Fibroblast of skin of scalp (primary cell): ENCODE measurements around the gene MAP3K13.
A peak's percentile ranks its signal among the peaks of the same experiment; 100 is the strongest.
"Not testable (repeated sequence)": the region's sequence is repeated elsewhere in the genome, so short reads cannot be mapped to it uniquely, and the experiment has no call there.

Experiments used
- DNase-seq: peaks from one replicate; pipeline ENCODE4 v3.0.0-alpha.2; 2013

The MAP3K13 gene

GRCh38 chr3:185341616-185342458 lies 21.1 kb upstream of the MAP3K13 start:
- DNase-seq, result no peak

DNA sequence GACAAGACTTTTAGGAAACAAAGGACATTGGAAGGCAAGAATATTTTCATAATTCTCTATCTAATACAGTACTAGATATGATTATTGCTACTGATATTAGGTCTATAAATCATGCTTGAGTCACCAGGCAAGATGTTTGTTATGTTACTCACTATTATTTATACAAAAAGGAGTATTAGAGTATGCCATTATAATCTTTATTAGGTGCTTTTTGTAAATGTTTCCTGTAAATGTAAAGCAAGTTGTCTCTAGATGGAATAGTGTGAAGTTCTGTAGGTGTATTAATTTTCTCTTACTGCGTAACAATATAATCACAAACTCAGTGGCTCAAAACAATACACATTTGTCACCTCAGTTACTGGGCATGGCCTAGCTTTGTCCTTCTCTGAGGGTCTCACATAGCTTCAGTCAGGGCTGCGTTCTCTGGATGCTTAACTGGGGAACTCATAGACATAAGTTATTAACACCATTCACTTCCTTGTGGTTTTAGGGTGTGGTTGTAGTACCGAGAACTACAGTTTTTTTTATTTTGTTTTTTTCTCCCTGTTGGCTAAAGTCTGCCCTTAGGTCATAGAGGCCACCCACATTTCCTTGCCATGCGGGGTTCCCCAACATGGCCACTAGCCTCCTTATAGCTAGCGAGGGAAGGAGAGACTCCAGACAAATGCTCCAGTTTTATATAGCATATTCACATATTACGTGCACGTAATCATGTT lies 20.3 kb upstream of the MAP3K13 start:
- DNase-seq, result no peak

DNA sequence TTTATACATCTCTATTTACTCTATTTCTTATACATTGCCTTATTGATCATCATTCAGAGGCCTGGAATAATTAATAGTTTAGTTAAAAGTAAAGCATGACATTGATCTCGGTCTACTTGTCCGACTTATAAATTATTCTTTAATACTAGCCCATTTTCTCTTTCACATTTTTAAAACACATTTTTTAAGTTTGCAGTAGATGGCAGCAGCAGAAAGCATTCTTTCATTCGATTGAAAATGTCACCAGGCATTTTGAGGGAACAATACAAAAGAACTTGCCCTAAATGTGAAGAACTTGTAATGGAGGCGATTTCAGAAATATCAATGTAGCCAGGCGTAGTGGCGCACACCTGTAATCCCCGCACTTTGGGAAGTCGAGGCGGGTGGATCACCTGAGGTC lies 15.5 kb upstream of the MAP3K13 start:
- DNase-seq, result no peak

DNA sequence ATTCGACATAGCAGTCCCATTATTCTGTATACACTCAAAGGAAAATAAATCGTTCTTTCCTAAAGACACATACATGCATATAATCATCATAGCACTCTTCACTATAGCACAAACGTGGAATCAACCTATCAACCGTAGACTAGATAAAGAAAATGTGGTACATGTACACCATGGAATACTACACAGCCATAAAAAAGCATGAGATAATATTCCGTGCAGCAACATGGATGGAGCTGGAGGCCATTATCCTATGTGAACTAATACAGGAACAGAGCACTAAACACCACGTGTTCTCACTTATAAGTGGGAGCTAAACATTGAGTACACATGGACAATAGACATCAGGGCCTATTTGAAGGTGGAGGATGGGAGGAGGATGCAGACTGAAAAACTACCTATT lies 12.1 kb upstream of the MAP3K13 start:
- no peak for DNase-seq

DNA sequence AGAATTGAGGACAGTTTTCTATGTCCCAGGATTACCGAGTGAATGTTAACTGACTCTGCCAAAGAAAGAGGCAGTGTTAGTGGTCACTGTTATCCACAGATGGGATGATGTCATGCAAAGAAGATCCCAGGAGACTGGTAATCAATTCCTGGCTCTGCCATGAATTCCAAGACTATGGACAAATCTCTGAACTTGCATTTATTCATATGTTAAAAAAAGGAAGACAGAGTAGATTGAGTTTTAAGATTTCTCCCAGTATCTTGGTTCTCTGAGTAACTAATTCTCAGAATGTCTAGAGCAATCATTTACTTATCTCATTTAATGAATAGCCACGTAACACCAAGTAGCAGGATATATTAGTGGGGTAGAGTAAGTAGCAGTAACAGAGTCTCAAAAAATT lies 11.5 kb upstream of the MAP3K13 start:
- DNase-seq, result peak; percentile 33

DNA sequence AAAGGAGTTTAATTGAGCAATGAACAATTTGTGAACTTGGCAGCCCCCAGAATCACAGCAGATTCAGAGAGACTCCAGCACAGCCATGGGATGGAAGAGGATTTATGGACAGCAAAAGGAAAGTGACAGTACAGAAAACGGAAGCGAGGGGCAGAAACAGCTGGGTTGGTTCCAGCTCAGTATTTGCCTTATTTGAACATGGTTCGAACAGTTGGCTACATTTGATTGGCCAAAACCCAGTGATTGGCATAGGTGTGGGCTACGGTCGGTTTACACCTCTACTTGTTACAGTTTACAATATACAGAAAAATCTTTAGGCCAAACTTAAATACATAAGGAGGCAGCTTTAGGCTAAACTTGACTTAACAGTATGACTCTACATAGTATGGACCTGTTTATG lies 9.7 kb upstream of the MAP3K13 start:
- no peak for DNase-seq

DNA sequence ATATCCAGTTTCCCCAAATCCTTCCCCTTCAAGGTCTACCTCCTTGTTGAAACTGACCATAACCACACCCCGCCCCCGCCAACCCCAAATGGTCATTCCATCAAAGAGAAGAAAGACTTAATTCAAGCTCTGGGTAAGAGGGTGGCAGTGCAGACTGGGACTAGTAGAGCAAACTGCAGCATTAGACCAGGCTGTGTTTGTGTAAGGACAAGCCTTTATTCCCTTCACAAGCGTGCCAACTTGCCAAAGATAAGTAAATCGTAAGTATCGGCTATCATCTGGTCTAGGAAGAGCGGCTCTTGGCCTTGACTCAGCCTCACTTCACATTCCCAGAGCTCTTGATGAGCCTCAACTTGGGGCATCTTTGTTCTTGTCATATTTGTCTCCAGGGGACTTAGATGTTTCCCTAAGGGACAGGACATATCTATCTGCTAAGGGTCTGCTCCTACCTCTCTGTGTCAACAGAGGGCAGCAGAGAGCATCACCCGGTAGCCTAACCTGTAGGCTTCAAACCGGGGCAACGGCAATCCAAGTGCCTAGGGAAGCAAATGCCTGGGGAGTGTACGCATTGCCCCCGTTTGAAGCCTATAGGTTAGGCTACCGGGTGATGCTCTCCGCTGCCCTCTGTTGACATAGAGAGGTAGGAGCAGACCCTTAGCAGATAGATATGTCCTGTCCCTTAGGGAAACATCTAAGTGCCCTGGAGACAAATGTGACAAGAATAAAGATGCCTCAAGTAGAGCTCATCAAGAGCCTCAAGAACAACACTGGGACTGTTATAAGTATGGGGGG lies 8.9 kb upstream of the MAP3K13 start:
- DNase-seq, result peak; percentile 54

DNA sequence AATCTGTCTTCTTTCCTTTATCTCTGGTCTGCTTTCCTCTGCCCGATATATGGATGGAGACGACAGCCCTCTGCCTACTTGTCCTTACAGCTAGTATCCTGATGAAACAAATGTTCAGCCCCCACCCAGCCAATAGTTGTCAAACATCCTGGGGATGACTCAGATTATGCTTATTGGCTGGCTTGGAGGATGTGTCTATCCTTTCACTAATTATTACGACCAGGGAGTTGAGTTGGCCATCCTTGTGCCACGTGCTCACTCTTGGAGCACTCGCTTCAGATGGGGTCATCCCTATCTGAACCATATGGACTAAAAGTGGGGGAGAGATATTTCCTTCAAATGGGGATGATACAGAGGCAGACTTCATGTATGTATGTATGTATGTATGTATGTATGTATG lies 6.4 kb upstream of the MAP3K13 start:
- DNase-seq, result no peak

DNA sequence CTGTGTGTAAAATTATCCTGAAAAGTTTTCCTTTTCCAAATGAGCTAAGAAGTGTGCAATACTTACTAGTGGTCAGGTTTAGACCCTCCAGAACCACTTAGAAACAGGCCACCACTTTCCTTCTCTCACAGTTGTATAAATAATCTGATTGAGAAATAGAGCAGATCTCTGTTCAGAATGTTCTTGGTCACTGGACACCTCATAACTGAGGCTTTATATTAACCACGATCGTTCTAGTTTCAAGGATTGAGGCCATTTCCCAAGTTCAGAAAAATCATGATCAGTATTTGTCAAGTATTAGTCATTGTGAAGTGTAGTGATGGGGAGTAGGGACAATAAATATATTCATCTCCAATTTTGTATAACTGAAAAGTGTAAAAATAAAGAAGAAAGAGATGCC lies 1.0 kb upstream of the MAP3K13 start:
- peak; percentile 35 for DNase-seq

DNA sequence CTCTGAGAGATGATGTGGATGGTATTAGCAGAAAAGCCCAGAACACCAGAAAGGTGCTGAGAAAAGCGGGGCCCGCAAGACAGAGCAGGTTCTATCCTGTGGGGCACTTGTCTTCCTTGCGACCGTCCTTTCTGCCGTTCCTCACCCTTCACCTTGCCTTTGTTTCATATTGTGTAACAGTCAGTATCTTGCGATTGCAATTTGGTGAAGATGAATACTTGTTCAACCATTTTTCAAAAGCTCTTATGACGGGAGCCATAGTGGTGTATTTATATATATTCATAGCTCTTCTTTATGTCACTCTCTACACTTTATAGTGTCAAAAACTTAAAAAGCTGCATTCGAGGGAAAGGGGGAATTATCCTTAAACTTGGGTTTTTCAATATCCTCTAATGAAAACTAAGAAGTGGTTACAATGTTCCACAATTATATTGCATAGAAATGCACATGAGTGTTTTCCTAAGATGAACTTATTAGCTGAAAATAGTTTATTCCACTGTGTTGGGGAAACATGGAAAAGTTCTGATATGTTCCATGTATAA lies 797 bp downstream of the MAP3K13 start:
- DNase-seq, result no peak

GRCh38 chr3:185365291-185366073 lies 2.5 kb downstream of the MAP3K13 start:
- DNase-seq, result no peak

DNA sequence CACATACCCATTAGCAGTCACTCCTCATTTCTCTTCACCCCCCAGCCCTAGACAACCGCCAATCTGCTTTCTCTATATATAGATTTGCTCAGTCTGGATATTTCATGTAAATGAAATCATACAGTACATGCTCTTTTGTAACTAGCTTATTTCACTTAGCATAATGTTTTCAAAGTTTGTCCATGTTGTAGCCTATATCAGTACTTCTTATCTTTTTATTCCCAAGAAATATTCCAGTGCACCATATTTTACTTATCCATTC lies 3.1 kb downstream of the MAP3K13 start:
- no peak for DNase-seq

GRCh38 chr3:185366913-185367312 lies 4.0 kb downstream of the MAP3K13 start:
- no peak for DNase-seq

DNA sequence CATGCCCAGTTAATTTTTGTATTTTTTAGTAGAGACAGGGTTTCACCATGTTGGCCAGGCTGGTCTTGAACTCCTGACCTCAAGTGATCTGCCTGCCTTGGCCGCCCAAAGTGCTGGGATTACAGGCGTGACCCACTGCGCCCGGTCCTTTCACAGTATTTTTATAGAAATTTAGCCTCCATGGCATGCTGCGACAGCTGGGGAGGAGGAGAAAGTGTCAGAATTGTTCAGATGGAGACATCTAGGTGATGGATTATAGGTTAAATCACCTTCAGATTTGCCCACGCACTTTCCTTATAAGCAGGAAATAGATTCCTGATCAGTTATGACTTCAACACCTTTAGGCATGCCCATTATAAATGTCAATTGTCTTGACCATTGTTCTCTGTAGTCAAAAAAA lies 7.4 kb downstream of the MAP3K13 start:
- not testable (repeated sequence) for DNase-seq

DNA sequence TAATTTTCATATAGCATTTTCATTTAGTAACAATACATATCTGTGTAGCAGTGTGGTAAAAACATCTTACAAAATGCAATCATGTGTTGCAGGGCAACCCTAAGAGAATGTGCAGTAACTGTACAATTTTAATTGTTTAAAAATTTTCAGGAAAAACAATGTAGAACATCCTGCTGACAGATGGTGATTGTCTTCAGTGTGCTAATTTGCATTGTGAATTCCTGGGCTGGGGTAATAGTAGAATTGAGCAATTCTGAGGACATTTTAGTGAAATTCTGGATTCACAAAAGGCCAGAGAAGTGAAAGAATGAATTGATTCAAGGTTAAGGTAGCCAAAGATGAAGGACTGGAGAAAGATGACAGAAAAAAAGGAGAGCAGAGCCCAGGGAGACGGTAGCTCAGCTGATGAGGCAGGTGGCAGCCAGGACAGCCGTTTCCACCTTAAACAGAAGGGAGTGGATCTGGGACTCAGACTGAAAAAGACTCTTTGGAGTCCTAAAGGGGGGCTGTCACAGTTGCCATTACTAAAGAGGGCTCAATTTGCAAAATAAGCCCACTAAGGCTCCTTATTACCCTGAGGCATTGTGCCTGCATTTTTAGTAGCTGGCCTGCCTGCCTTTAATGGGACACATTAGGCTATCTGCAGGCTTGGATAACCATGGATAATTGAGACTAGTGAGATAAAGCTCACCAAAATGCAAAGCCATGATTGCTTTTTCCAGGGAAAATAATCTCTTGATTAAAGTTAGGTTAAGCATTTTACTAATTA lies 8.6 kb downstream of the MAP3K13 start:
- DNase-seq, result no peak

GRCh38 chr3:185381320-185382058 lies 18.6 kb downstream of the MAP3K13 start:
- DNase-seq, result no peak

GRCh38 chr3:185382154-185382553 lies 19.2 kb downstream of the MAP3K13 start:
- no peak for DNase-seq

GRCh38 chr3:185386515-185386914 lies 23.6 kb downstream of the MAP3K13 start:
- not testable (repeated sequence) for DNase-seq

- DNase-seq, result no peak
Observed at GRCh38 chr3:185387646-185388045, 24.7 kb downstream of the MAP3K13 start.

DNA sequence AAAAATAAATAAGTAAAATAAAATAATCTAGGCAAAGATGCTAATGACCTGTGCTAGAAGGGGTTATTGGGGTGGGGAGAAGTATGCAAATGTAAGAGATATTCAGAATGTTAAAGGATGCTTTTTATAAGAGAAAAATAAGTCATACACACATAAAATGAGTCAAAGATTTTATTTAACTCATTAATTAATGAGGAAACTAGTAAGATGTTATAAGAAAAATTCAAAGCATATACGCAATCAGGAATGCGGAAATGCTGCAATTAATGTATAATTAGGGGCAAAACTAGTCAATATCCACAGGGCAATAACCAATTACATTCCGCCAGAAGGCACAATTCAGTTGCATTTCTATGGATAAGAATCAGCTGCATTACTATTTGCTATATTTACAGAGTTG lies 30.1 kb downstream of the MAP3K13 start:
- DNase-seq, result no peak

- no peak for DNase-seq
Observed at GRCh38 chr3:185397676-185398075, 34.7 kb downstream of the MAP3K13 start.
